ENCODE data around the gene RPL27A. TPM values are rescaled to one million over a fixed set of nuclear protein-coding genes. Genes with fewer than 3 reads are reported as not detected.

Gene RPL27A
- total and polyA plus RNA-seq, 3 donors from 2014 or later: 340 to 1,052 (median 586) TPM

DNA sequence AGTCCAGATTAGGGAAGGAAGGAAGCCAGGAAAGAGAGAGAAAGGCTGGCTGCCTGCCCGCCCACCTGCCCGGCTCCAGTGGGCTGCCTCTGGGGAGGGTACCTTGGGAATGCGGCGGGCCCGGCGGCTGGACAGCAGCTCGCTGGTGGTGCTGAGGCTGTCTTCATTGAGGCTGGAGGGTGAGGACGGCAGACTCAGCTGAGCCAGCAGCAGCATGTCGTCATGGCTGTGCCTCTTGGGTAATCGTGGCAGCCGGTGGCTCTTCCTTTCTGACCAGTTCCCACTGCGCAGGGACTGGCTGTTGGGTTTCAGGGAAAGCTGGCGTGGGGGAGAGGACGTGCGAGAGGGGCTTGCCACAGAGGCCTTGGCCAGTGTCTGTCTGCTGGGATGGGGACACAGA lies 32.9 kb downstream of the RPL27A start:
- Histone ChIP-seq H3K4me1 (peaks cover 52% of the 10 kb centered on the region), H3K27me3 (no peaks in the 10 kb centered on the region), H3K27ac (peak overlapping the region; percentile 32 to 85), H3K4me3 (no peak overlapping the region), H3K36me3 (ENCODE audit: low read depth, missing control alignments) (no peaks in the 10 kb centered on the region), H3K9me3 (no peaks in the 10 kb centered on the region)
- 46 to 57% methylated on average over 8 to 15 of the region's 15 CpGs for WGBS, 2 donors
- DNase-seq: no peak
- TF ChIP-seq CTCF (IDR thresholded peaks at IDR 0.05) (no peak), POLR2A (IDR thresholded peaks at IDR 0.05) (no peak)
- intact Hi-C loops (cut with DNase I; ENCODE audit: low total_unique reads): no loop called here

- TF ChIP-seq CTCF (IDR thresholded peaks at IDR 0.05): no peak
- no peak for TF ChIP-seq POLR2A (IDR thresholded peaks at IDR 0.05)
- peak overlapping the region; percentile 10 to 85 for H3K27ac ChIP-seq
- no peaks in the 10 kb centered on the region for H3K27me3 ChIP-seq
- 62 to 66% methylated on average over 6 to 9 of the region's 9 CpGs for WGBS, 2 donors
- peaks cover 71% of the 10 kb centered on the region for H3K4me1 ChIP-seq
- H3K9me3 ChIP-seq: no peaks in the 10 kb centered on the region
- no peak overlapping the region for H3K4me3 ChIP-seq
- H3K36me3 ChIP-seq (ENCODE audit: low read depth, missing control alignments): no peaks in the 10 kb centered on the region
- intact Hi-C loops (cut with DNase I; ENCODE audit: low total_unique reads): no loop called here
- DNase-seq: no peak
These were observed 34.9 kb downstream of the RPL27A start for GRCh38 chr11:8717544-8717875.

DNA sequence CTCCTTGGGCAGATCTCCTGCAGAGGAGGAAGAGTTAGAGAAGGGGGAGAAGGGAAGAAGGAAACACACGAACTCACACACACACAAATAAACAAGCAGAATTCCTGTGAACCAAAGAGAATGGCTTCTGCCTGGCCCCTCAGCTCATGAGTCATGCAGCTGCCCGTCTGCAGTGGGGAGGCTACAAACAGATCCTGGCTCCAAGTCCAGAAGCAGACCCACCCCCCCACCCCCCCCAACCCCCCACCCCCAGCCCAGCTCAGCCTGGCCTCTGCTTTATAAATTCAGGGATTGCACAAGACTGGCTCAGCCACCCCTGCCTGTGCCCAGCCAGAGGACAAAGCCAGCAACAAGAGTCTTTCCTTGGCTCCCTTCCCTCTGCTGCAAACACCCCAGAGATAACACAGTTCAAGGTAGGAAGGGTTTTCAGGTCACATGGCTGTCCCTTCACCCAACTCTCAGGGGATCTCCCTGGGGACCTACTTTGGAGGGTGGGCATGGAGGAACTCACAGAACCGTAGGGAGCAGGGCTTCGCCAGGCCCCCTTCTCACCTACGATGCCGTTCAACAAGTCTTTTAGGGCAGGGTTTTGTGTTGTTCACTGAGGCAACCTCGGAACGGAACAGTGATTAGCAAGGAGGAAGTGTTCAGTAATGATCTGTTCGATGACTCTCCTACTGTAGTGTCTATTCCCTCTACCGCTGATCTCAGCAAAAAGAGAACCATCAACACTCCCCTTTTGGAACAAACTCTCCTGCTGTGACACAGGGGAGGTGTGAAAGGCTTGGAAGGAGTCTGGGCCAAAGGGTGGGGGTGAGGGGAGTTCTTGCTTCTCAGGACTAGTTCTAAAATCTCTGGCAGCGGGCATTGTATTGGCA lies 35.5 kb downstream of the RPL27A start:
- Histone ChIP-seq H3K9me3 (no peaks in the 10 kb centered on the region), H3K4me3 (no peak overlapping the region), H3K4me1 (peaks cover 77% of the 10 kb centered on the region), H3K27ac (peak overlapping the region; percentile 72 to 85), H3K27me3 (no peaks in the 10 kb centered on the region), H3K36me3 (ENCODE audit: low read depth, missing control alignments) (no peaks in the 10 kb centered on the region)
- DNase-seq: peak; percentile 65
- intact Hi-C loops (cut with DNase I; ENCODE audit: low total_unique reads): no loop called here
- WGBS, 2 donors: 31 to 48% methylated on average over 7 to 11 of the region's 11 CpGs
- no peak for TF ChIP-seq CTCF (IDR thresholded peaks at IDR 0.05)
- TF ChIP-seq POLR2A (IDR thresholded peaks at IDR 0.05): no peak

DNA sequence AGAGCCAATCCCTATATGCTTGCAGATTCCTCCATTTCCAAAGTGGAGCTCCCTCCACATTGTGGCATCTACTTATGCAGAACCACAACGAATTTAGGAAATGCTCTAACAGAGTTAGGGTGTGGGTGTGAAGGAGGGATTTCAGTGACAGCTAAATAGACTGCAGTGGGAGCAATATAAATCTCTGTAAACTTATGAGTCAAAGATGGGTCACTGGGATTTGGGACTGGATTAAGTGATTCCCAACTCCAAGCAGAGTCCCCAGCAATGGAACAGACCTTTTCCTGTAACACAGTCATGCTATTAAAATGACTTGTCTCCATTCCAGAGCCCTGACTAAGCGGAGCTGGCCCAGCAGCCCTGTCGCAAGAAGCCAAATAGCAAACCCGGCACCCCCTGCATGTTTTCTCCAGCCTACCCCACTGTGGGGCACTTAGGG lies 36.6 kb downstream of the RPL27A start:
- H3K27ac ChIP-seq: peak overlapping the region; percentile 72 to 85
- TF ChIP-seq CTCF (IDR thresholded peaks at IDR 0.05) (no peak), POLR2A (IDR thresholded peaks at IDR 0.05) (no peak)
- intact Hi-C loops (cut with DNase I; ENCODE audit: low total_unique reads): no loop called here
- 39 to 50% methylated on average over 3 to 4 of the region's 4 CpGs for WGBS, 2 donors
- peaks cover 84% of the 10 kb centered on the region for H3K4me1 ChIP-seq
- H3K36me3 ChIP-seq (ENCODE audit: low read depth, missing control alignments): no peaks in the 10 kb centered on the region
- H3K9me3 ChIP-seq: no peaks in the 10 kb centered on the region
- H3K27me3 ChIP-seq: no peaks in the 10 kb centered on the region
- H3K4me3 ChIP-seq: no peak overlapping the region
- no peak for DNase-seq

Measured in testis (tissue), 3 donors.